ENCODE measurements around the gene C17orf100.
"Not testable (repeated sequence)": the region's sequence is repeated elsewhere in the genome, so short reads cannot be mapped to it uniquely, and the experiment has no call there.

C17orf100 gene

DNA sequence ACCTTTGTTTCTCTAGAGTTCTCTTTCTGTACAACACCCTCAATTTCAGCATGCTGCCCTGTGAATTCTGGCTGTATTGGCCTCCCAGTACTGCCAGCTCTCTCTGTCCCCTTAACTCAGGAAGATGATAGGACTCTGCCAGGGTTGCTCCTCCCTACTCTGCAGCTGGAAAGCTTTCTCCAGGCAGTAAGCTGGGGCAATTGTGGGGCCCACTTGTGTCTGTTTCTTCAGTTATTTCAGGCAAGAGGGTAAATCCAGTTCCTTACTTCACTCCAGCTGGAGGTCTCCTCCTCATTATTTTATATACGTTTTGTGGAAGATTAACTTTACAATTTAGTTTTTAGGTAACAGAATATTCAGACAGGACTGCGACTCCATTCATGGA is 9.9 kb downstream of the C17orf100 start:
- Histone ChIP-seq H3K27me3 (ENCODE audit: control insufficient read depth, insufficient read depth, low read length) (peaks cover 22% of the 10 kb centered on the region), H3K9me3 (ENCODE audit: control insufficient read depth, low read depth, low read length) (no peaks in the 10 kb centered on the region), H3K27ac (ENCODE audit: low read length) (no peak overlapping the region), H3K9ac (ENCODE audit: low read length) (no peak overlapping the region), H3K4me1 (ENCODE audit: control insufficient read depth, low read depth, low read length) (no peaks in the 10 kb centered on the region), H3K36me3 (ENCODE audit: control insufficient read depth, low read depth, low read length) (no peaks in the 10 kb centered on the region), H3K4me3 (ENCODE audit: low read length) (no peak overlapping the region)

DNA sequence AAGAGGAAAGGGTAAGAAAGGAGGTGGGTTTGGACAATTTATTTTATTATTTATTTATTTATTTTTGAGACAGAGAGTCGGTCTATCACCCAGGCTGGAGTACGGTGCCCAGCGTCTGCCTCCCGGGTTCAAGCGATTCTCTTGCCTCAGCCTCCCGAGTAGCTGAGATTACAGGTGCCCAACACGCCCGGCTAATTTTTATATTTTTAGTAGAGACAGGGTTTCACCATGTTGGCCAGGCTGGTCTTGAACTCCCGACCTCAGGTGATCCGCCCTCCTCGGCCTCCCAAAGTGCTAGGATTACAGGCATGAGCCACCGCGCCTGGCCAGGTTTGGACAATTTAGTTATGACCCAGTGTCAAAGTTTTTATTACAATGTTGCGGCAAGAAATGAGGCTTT is 11.6 kb downstream of the C17orf100 start:
- H3K27me3 ChIP-seq (ENCODE audit: control insufficient read depth, insufficient read depth, low read length): peaks cover 12% of the 10 kb centered on the region
- H3K9ac ChIP-seq (ENCODE audit: low read length); H3K4me3 ChIP-seq (ENCODE audit: low read length); H3K9me3 ChIP-seq (ENCODE audit: control insufficient read depth, low read depth, low read length); H3K36me3 ChIP-seq (ENCODE audit: control insufficient read depth, low read depth, low read length); H3K4me1 ChIP-seq (ENCODE audit: control insufficient read depth, low read depth, low read length); H3K27ac ChIP-seq (ENCODE audit: low read length): not testable (repeated sequence)

DNA sequence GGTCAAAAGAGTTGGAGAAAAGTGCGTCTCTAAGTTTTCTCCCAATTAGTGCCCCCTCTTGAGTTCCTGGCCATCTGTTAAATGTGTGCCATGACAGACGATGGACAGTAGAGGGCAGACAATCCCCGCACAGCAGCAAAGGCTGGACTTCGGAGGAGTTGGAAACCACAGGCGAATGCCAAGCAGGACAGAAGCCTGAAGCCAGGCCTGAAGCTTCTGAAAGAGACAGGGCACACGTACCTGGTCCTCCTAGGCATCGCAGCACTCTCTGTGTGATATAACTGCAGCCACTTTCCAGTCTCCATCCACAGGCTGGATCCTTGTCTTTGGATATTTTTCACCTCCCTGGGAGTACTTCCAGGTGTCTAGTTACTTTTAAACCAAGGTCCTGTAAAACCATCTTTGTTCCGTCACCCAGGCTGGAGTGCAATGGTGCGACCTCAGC is 14.5 kb downstream of the C17orf100 start:
- Histone ChIP-seq H3K27ac (ENCODE audit: low read length) (no peak overlapping the region), H3K4me3 (ENCODE audit: low read length) (no peak overlapping the region), H3K9ac (ENCODE audit: low read length) (no peak overlapping the region), H3K4me1 (ENCODE audit: control insufficient read depth, low read depth, low read length) (no peaks in the 10 kb centered on the region), H3K9me3 (ENCODE audit: control insufficient read depth, low read depth, low read length) (no peaks in the 10 kb centered on the region), H3K36me3 (ENCODE audit: control insufficient read depth, low read depth, low read length) (no peaks in the 10 kb centered on the region), H3K27me3 (ENCODE audit: control insufficient read depth, insufficient read depth, low read length) (peaks cover 10% of the 10 kb centered on the region)

DNA sequence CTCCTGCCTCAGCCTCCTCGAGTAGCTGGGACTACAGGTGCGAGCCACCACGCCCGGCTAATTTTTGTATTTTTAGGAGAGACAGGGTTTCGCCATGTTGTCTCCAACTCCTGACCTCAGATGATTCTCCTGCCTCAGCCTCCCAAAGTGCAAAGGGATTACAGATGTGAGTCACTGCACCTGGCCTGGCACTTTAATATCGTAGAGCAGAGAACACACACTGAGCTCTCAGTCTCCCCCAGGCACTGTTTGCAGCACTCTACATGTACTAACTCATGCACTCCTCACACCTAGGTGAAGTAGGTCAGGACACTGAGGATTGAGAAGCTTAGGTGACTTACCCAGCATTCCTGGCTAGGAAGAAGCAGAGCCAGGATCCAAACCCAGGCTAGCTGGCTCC is 15.0 kb downstream of the C17orf100 start:
- H3K36me3 ChIP-seq (ENCODE audit: control insufficient read depth, low read depth, low read length): no peaks in the 10 kb centered on the region
- no peak overlapping the region for H3K27ac ChIP-seq (ENCODE audit: low read length)
- H3K9ac ChIP-seq (ENCODE audit: low read length): no peak overlapping the region
- no peaks in the 10 kb centered on the region for H3K9me3 ChIP-seq (ENCODE audit: control insufficient read depth, low read depth, low read length)
- peaks cover 10% of the 10 kb centered on the region for H3K27me3 ChIP-seq (ENCODE audit: control insufficient read depth, insufficient read depth, low read length)
- no peaks in the 10 kb centered on the region for H3K4me1 ChIP-seq (ENCODE audit: control insufficient read depth, low read depth, low read length)
- no peak overlapping the region for H3K4me3 ChIP-seq (ENCODE audit: low read length)

DNA sequence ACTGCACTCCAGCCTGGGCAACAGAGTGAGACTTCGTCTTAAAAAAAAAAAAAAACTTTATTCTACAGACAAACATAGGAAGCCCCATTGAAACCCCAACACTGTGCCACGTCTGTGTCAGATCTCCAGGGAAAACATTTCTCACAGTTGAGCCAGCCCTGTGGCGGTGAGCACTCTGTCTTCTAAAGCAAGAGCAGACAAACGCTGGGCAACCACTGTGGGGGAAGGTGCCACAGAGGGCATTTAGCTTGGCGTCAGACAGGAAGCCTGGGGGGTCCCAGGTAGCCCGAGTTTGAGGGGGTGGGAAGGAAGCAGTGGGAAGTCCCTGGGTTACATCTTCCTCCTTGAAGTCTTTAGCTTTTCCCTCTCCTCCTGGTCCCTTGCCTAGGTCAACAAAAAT is 16.0 kb downstream of the C17orf100 start:
- no peaks in the 10 kb centered on the region for H3K4me1 ChIP-seq (ENCODE audit: control insufficient read depth, low read depth, low read length)
- H3K27ac ChIP-seq (ENCODE audit: low read length): no peak overlapping the region

DNA sequence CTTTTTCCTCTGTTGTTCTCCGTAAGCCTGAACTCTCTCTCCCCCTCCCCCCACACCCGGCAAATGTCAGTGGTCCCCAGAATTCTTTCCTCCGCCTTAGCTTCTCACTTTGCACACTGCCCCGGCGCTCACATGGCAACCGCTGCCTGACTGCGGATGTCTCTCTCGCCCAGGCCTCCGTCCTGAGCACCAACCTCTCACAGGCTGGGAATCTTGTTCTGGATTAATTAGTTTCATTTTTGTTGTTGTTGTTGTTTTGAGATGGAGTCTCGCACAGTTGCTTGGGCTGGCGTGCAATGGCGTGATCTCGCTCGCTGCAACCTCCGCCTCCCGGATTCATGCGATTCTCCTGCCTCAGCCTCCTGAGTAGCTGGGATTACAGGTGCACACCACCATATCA is 16.7 kb downstream of the C17orf100 start:
- no peaks in the 10 kb centered on the region for H3K9me3 ChIP-seq (ENCODE audit: control insufficient read depth, low read depth, low read length)
- no peak overlapping the region for H3K9ac ChIP-seq (ENCODE audit: low read length)
- H3K27me3 ChIP-seq (ENCODE audit: control insufficient read depth, insufficient read depth, low read length): peaks cover 10% of the 10 kb centered on the region
- no peak overlapping the region for H3K27ac ChIP-seq (ENCODE audit: low read length)
- no peaks in the 10 kb centered on the region for H3K36me3 ChIP-seq (ENCODE audit: control insufficient read depth, low read depth, low read length)
- no peaks in the 10 kb centered on the region for H3K4me1 ChIP-seq (ENCODE audit: control insufficient read depth, low read depth, low read length)
- H3K4me3 ChIP-seq (ENCODE audit: low read length): no peak overlapping the region

More for the DNA sequence above, 16.0 kb downstream of the C17orf100 start:
- no peaks in the 10 kb centered on the region for H3K9me3 ChIP-seq (ENCODE audit: control insufficient read depth, low read depth, low read length)
- no peak overlapping the region for H3K9ac ChIP-seq (ENCODE audit: low read length)
- peaks cover 10% of the 10 kb centered on the region for H3K27me3 ChIP-seq (ENCODE audit: control insufficient read depth, insufficient read depth, low read length)
- no peaks in the 10 kb centered on the region for H3K36me3 ChIP-seq (ENCODE audit: control insufficient read depth, low read depth, low read length)
- no peak overlapping the region for H3K4me3 ChIP-seq (ENCODE audit: low read length)

DNA sequence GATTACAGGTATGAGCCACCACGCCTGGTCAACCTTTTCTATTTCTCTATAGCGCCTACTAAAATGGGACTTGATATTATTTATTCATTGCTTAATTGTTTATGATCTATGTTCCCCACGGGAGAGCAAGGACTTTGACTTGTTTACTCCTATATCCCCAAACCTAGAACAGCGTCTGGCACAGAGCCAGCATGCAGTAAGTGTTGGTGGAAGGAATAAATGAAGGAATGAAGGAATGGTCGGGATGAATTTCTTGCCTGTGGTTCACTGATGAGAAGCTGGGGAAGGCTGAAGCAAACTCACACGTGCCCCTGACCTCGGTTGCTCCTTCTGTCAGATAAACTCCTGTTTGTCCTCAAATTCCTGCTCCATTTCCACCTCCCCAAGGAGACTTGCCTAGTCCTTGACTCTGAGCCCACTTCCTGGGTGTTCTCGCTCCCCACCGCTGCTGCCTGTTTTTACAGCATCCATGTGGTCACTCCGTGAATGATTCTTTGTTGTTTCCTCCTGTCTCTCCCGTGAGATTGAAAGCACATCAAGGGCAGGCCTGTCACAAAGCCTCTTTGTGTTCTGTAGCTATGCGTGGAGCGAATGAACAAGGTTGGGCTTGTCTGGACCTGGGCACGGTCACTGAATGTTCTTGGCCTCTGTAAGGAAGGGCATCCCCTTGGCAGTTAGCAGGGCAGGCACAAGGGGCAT is 17.3 kb downstream of the C17orf100 start:
- Histone ChIP-seq H3K27ac (ENCODE audit: low read length) (no peak overlapping the region), H3K36me3 (ENCODE audit: control insufficient read depth, low read depth, low read length) (no peaks in the 10 kb centered on the region), H3K9me3 (ENCODE audit: control insufficient read depth, low read depth, low read length) (no peaks in the 10 kb centered on the region), H3K4me3 (ENCODE audit: low read length) (no peak overlapping the region), H3K4me1 (ENCODE audit: control insufficient read depth, low read depth, low read length) (no peaks in the 10 kb centered on the region), H3K9ac (ENCODE audit: low read length) (no peak overlapping the region), H3K27me3 (ENCODE audit: control insufficient read depth, insufficient read depth, low read length) (peaks cover 10% of the 10 kb centered on the region)

DNA sequence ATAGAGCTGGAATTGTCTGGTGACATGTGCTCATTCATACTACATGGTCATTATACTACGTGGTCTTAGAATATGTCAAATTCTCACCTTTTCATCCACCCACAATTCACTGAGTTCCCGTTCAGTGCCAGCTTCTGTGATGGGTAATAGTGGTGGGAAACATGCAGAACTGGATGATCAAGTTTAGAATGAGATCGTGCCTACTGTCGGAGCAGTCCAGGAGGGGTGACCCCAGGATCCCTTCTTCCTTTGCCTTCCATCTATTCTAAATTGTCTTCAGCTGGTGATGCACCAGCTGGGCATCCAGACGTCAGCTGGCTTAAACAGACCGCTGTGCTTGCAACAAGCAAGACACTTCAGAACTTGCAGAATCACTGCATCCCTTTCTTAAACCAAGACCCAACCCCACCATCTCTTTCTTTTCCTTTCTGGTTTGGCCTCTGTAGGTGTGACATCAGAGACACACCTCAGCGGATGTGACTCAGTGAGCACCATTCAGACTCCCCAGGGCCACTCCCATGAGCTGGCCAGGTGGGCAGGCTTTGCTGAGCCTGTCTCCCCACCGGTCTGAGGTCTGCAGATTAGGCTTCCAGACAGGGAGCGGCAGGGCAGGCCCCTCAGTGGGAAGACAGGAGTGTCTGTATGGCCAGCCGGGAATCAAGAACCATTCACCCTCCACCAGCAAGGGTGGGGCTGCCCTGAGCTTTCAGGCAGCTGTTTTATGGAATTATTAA is 18.1 kb downstream of the C17orf100 start:
- H3K4me3 ChIP-seq (ENCODE audit: low read length): no peak overlapping the region
- H3K4me1 ChIP-seq (ENCODE audit: control insufficient read depth, low read depth, low read length): no peaks in the 10 kb centered on the region
- no peaks in the 10 kb centered on the region for H3K9me3 ChIP-seq (ENCODE audit: control insufficient read depth, low read depth, low read length)
- H3K36me3 ChIP-seq (ENCODE audit: control insufficient read depth, low read depth, low read length): no peaks in the 10 kb centered on the region
- no peak overlapping the region for H3K9ac ChIP-seq (ENCODE audit: low read length)
- peaks cover 10% of the 10 kb centered on the region for H3K27me3 ChIP-seq (ENCODE audit: control insufficient read depth, insufficient read depth, low read length)
- no peak overlapping the region for H3K27ac ChIP-seq (ENCODE audit: low read length)

DNA sequence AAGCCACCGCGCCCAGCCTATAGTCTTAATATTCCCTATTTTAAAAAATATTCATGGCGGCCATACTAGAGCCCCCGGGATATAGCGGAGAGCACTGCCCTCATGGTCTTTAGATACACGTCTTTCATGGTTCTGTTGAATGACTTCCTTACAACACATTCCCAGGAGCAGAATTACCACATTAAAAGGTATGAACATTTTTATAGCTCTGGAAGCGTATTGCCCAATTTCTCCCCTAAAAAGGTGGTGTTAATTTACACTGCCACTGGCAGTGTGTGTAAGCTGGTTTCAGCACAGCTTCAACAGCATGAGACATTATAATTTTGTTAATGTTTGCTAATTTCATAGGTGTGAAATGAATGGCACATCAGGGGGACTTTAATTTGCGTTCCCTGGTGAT is 19.0 kb downstream of the C17orf100 start:
- Histone ChIP-seq H3K27me3 (ENCODE audit: control insufficient read depth, insufficient read depth, low read length) (peaks cover 3% of the 10 kb centered on the region), H3K4me3 (ENCODE audit: low read length) (no peak overlapping the region), H3K27ac (ENCODE audit: low read length) (no peak overlapping the region), H3K9me3 (ENCODE audit: control insufficient read depth, low read depth, low read length) (no peaks in the 10 kb centered on the region), H3K36me3 (ENCODE audit: control insufficient read depth, low read depth, low read length) (no peaks in the 10 kb centered on the region), H3K4me1 (ENCODE audit: control insufficient read depth, low read depth, low read length) (no peaks in the 10 kb centered on the region), H3K9ac (ENCODE audit: low read length) (no peak overlapping the region)

DNA sequence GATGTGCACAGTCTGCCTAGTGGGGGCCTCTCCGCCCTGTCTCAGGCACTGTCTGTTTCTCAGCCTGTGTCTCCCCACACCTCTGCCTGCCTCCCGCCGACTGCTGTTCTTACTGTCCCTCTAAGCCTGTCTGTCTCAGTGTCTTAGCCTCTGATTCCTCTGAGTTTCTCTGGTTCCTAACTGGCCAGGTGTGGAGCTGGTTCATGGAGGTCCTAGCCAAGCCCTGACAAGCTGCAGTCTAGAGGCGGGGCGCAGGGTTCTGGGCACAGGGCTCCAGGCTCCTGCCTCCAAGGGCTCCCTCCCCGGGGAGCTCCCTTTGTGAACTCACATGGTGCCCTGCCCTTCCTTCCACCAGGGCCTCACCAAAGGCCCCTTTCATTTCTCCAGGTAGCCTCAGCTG is 19.4 kb downstream of the C17orf100 start:
- no peaks in the 10 kb centered on the region for H3K9me3 ChIP-seq (ENCODE audit: control insufficient read depth, low read depth, low read length)
- no peak overlapping the region for H3K27ac ChIP-seq (ENCODE audit: low read length)
- H3K36me3 ChIP-seq (ENCODE audit: control insufficient read depth, low read depth, low read length): no peaks in the 10 kb centered on the region
- H3K4me1 ChIP-seq (ENCODE audit: control insufficient read depth, low read depth, low read length): no peaks in the 10 kb centered on the region
- H3K9ac ChIP-seq (ENCODE audit: low read length): no peak overlapping the region
- no peaks in the 10 kb centered on the region for H3K27me3 ChIP-seq (ENCODE audit: control insufficient read depth, insufficient read depth, low read length)
- H3K4me3 ChIP-seq (ENCODE audit: low read length): no peak overlapping the region

DNA sequence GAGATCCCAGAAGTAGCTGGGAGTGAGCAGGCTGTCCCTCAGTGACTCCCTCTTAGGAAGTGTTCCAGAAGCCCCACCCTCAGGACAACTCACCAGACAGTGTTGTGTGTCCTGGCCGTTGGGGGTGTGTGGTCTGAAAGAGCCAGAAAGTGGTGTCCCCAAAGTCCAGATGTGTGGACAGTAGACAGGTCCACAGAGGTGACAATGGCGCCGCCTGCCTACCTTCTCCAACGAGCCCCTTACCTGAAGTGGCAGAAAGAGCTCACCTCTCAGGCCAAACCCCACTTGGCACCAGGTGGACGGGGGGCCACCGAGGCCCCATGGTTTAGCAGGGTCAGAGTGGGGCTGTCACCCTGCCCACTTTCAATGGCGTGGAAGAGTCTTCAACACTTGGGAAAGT is 19.9 kb downstream of the C17orf100 start:
- no peak overlapping the region for H3K4me3 ChIP-seq (ENCODE audit: low read length)
- H3K4me1 ChIP-seq (ENCODE audit: control insufficient read depth, low read depth, low read length): no peaks in the 10 kb centered on the region
- no peaks in the 10 kb centered on the region for H3K36me3 ChIP-seq (ENCODE audit: control insufficient read depth, low read depth, low read length)
- no peak overlapping the region for H3K27ac ChIP-seq (ENCODE audit: low read length)
- no peak overlapping the region for H3K9ac ChIP-seq (ENCODE audit: low read length)
- H3K27me3 ChIP-seq (ENCODE audit: control insufficient read depth, insufficient read depth, low read length): no peaks in the 10 kb centered on the region
- H3K9me3 ChIP-seq (ENCODE audit: control insufficient read depth, low read depth, low read length): no peaks in the 10 kb centered on the region

DNA sequence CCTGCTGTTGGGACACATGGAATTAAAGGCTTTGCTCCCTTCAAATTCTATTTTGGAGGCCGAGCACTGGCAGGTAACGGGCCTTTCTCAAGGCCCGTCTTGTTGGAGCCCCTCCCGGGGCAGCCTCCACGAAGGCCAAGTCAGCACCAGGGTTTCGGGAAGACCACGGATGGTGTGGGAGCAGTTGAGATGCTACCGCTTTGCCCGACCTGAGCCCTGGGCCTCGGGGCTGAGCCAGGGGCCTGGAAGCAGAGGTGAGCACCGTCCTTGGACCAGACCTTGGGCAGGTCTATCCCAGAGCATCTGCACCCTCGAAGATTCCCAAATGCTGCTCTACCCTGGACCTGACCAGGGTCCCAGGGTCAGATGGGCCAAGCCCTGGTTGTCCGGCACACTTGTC is 23.0 kb downstream of the C17orf100 start:
- H3K27ac ChIP-seq (ENCODE audit: low read length): no peak overlapping the region
- H3K9ac ChIP-seq (ENCODE audit: low read length): no peak overlapping the region
- no peaks in the 10 kb centered on the region for H3K9me3 ChIP-seq (ENCODE audit: control insufficient read depth, low read depth, low read length)
- no peaks in the 10 kb centered on the region for H3K27me3 ChIP-seq (ENCODE audit: control insufficient read depth, insufficient read depth, low read length)
- no peak overlapping the region for H3K4me3 ChIP-seq (ENCODE audit: low read length)
- H3K36me3 ChIP-seq (ENCODE audit: control insufficient read depth, low read depth, low read length): no peaks in the 10 kb centered on the region
- no peaks in the 10 kb centered on the region for H3K4me1 ChIP-seq (ENCODE audit: control insufficient read depth, low read depth, low read length)

All from iPS-18a (cell line).